Astrocyte of the cerebellum (primary cell): Measurements from ENCODE around the gene SCAANT1.
A peak's percentile ranks its signal among the peaks of the same experiment; 100 is the strongest.

Source experiments
- DNase-seq: peaks from one replicate; pipeline ENCODE4 v3.0.0-alpha.2; 2011; ENCODE audit warnings: low read depth
- H3K4me3 ChIP-seq: 2 replicates; pipeline ENCODE4 v1.5.1; 2011; ENCODE audit warnings: mild to moderate bottlenecking, low read depth, low read length, moderate library complexity
- CTCF ChIP-seq: IDR thresholded peaks from 2 replicates; pipeline ENCODE4 v1.5.1; 2012; ENCODE audit warnings: low read length, low read depth, moderate library complexity, mild to moderate bottlenecking; ENCODE audit errors: missing control alignments
- in situ Hi-C: cut with HindIII; loops from 2 replicates; pipeline ENCODE4 v1.10.0; 2017; ENCODE audit warnings: low sequenced_read_pairs

The SCAANT1 gene

GRCh38 chr3:63926309-63926708, 14.1 kb upstream of the SCAANT1 start:
- no peak for DNase-seq
- in situ Hi-C loops: no loop called here
- no peak overlapping the region for H3K4me3 ChIP-seq
- no peak for TF ChIP-seq CTCF

- no peak overlapping the region for H3K4me3 ChIP-seq
- in situ Hi-C loops: no loop called here
- TF ChIP-seq CTCF: no peak
- no peak for DNase-seq
These were observed 10.5 kb upstream of the SCAANT1 start for GRCh38 chr3:63922491-63923199.

- in situ Hi-C loops: no loop called here
- H3K4me3 ChIP-seq: no peak overlapping the region
- no peak for DNase-seq
- no peak for TF ChIP-seq CTCF
These were observed 9.7 kb upstream of the SCAANT1 start for GRCh38 chr3:63921741-63922482.

- in situ Hi-C loops: no loop called here
- H3K4me3 ChIP-seq: no peak overlapping the region
- DNase-seq: no peak
- no peak for TF ChIP-seq CTCF
These were observed 7.8 kb upstream of the SCAANT1 start for GRCh38 chr3:63920001-63920400.

- DNase-seq: peak; percentile 9
- no peak for TF ChIP-seq CTCF
- H3K4me3 ChIP-seq: no peak overlapping the region
- in situ Hi-C loops: no loop called here
These were observed 6.1 kb upstream of the SCAANT1 start for GRCh38 chr3:63918321-63918720.

GRCh38 chr3:63914312-63914711, 2.1 kb upstream of the SCAANT1 start:
- H3K4me3 ChIP-seq: no peak overlapping the region
- in situ Hi-C loops: no loop called here
- peak; percentile 16 for DNase-seq
- no peak for TF ChIP-seq CTCF
